Keratinocyte (primary cell): ENCODE measurements around the gene GPR137. TPM values are rescaled to one million over a fixed set of nuclear protein-coding genes. Genes with fewer than 3 reads are reported as not detected.
"Not testable (repeated sequence)": the region's sequence is repeated elsewhere in the genome, so short reads cannot be mapped to it uniquely, and the experiment has no call there.

ENCODE experiments used
- DNase-seq: peaks from one replicate; pipeline ENCODE4 v3.0.0-alpha.2; 2011; ENCODE audit warnings: low read depth, missing footprints, low spot score
- FAIRE-seq: peaks from 2 replicates; lab custom pipeline; 2011; peaks lifted over from hg19 to GRCh38; lab: Jason Lieb, UNC
- H2AFZ ChIP-seq: 2 replicates; pipeline ENCODE4 v1.6.0; 2012; ENCODE audit warnings: low read length, control low read depth, inconsistent platforms; ENCODE audit not compliant: control insufficient read depth
- H3K27ac ChIP-seq: 2 replicates; pipeline ENCODE4 v1.5.1; 2011; ENCODE audit warnings: low read length; ENCODE audit not compliant: control insufficient read depth, insufficient read depth
- H3K27me3 ChIP-seq: 3 replicates; pipeline ENCODE4 v1.6.0; 2011; ENCODE audit warnings: low read length; ENCODE audit not compliant: control insufficient read depth, insufficient read depth; ENCODE audit errors: extremely low read depth
- H3K36me3 ChIP-seq, 2 experiments: 2 replicates in 1 of 2; 3 replicates in 1 of 2; pipeline ENCODE4 v1.5.1; 2011; ENCODE audit warnings: low read length in 2 of 2, mild to moderate bottlenecking in 1 of 2; ENCODE audit not compliant: control insufficient read depth in 2 of 2, insufficient read depth in 2 of 2; ENCODE audit errors: extremely low read depth in 1 of 2
- H3K4me1 ChIP-seq: 3 replicates; pipeline ENCODE4 v1.5.1; 2011; ENCODE audit warnings: low read length; ENCODE audit not compliant: control insufficient read depth, insufficient read depth; ENCODE audit errors: extremely low read depth
- H3K4me2 ChIP-seq: 3 replicates; pipeline ENCODE4 v1.6.0; 2011; ENCODE audit warnings: low read depth, low read length; ENCODE audit not compliant: control insufficient read depth, insufficient read depth; ENCODE audit errors: extremely low read depth
- H3K4me3 ChIP-seq, 3 experiments: fragments of 200-600 bp in 1 of 3; sonication (generic) in 1 of 3; 2 replicates in 2 of 3; 3 replicates in 1 of 3; pipeline ENCODE4 v1.5.1; 2011 to 2016; ENCODE audit warnings: low read length in 3 of 3, mild to moderate bottlenecking in 3 of 3, control low read depth in 2 of 3, inconsistent platforms in 1 of 3, low read depth in 1 of 3, mixed read lengths in 1 of 3, mixed run types in 1 of 3, moderate library complexity in 1 of 3; ENCODE audit not compliant: control insufficient read depth in 2 of 3, insufficient read depth in 2 of 3; ENCODE audit errors: extremely low read depth in 1 of 3
- H3K79me2 ChIP-seq: 2 replicates; pipeline ENCODE4 v1.6.0; 2012; ENCODE audit warnings: low read length; ENCODE audit not compliant: control insufficient read depth, insufficient read depth
- H3K9ac ChIP-seq: 3 replicates; pipeline ENCODE4 v1.6.0; 2011; ENCODE audit warnings: low read length; ENCODE audit not compliant: control insufficient read depth, insufficient read depth; ENCODE audit errors: extremely low read depth
- H3K9me1 ChIP-seq: 3 replicates; pipeline ENCODE4 v1.6.0; 2011; ENCODE audit warnings: low read length; ENCODE audit not compliant: control insufficient read depth, insufficient read depth; ENCODE audit errors: extremely low read depth
- H3K9me3 ChIP-seq: 2 replicates; pipeline ENCODE4 v1.5.1; 2012; ENCODE audit warnings: low read depth, low read length; ENCODE audit not compliant: control insufficient read depth
- H4K20me1 ChIP-seq: 3 replicates; pipeline ENCODE4 v1.6.0; 2011; ENCODE audit warnings: low read length; ENCODE audit not compliant: control insufficient read depth, insufficient read depth; ENCODE audit errors: extremely low read depth
- EZH2 ChIP-seq: IDR thresholded peaks from one replicate; pipeline ENCODE4 v1.6.1; 2012; ENCODE audit warnings: inconsistent platforms, mild to moderate bottlenecking, low read length, moderate library complexity
- dilution Hi-C: fragments of 300-500 bp; cut with MboI; formaldehyde crosslinking; loops from one replicate; pipeline ENCODE4 v1.7.0; 2020; ENCODE audit warnings: low sequenced_read_pairs; ENCODE audit not compliant: extremely low pct_ligation_motif_present
- polyA plus RNA-seq, 5 experiments: library from polyadenylated mRNA; depleted of rRNA in 3 of 5; stranded (reverse) in 3 of 5; stranded (forward) in 1 of 5; unstranded in 1 of 5; fragments of >200 nt; gene quantifications; 1 replicate in 1 of 5; 2 replicates in 3 of 5; 3 replicates in 1 of 5; pipeline versions ENCODE4 v1.2.1 to v1.2.3, GENCODE V29; 2011 to 2012; ENCODE audit warnings: missing spikeins in 2 of 5, low read depth in 1 of 5, low replicate concordance in 1 of 5
- TF ChIP-seq, protein P1 (sequence below), 3 experiments: IDR thresholded peaks in 1 of 3; conservative IDR thresholded peaks in 1 of 3; optimal IDR thresholded peaks in 1 of 3; 2 replicates in 2 of 3; 3 replicates in 1 of 3; pipeline versions ENCODE3 to v1.5.1; 2011; ENCODE audit warnings: low read length in 3 of 3, mild to moderate bottlenecking in 3 of 3, moderate library complexity in 2 of 3, control low read depth in 1 of 3, inconsistent platforms in 1 of 3; ENCODE audit not compliant: insufficient read depth in 2 of 3; ENCODE audit errors: extremely low read depth in 1 of 3

Gene GPR137
- polyA plus RNA-seq, 1 donor (not counting 4 experiments of a cell fraction or from before 2014, with no cell fraction given): 6.6 TPM

DNA sequence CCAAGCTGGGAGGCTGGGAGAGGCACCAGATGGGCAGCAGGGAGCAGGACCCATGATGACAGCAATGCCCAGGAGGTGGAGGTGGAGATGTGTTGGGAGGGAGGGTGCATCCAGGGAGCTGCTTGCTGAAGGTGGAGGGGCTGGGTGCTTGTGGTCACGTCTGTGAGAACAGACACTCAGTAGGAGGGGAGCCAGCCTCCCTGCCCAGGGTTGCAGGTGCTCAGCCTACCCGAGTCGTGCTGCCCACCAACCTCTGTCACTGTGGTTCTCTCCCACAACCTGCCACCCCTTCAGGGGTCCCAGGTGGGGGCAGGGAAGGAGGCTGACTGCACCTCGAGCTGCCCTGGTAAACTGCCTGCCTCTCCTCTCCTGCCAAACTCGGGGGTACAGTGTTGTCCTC, 37.7 kb downstream of the GPR137 start:
- H3K79me2 ChIP-seq: peaks cover 21% of the 10 kb centered on the region
- peak overlapping the region; percentile 72 for H3K27ac ChIP-seq
- H3K4me2 ChIP-seq: no peak overlapping the region
- H3K4me3 ChIP-seq: no peak overlapping the region
- no peaks in the 10 kb centered on the region for H4K20me1 ChIP-seq
- dilution Hi-C loops: no loop called here
- DNase-seq: no peak
- no peaks in the 10 kb centered on the region for H3K27me3 ChIP-seq
- H3K36me3 ChIP-seq: peaks cover 19 to 21% of the 10 kb centered on the region in 2 experiments
- peaks cover 2% of the 10 kb centered on the region for H3K9me1 ChIP-seq
- no peak overlapping the region for H2AFZ ChIP-seq
- no peak overlapping the region for H3K9ac ChIP-seq
- no peaks in the 10 kb centered on the region for H3K9me3 ChIP-seq
- FAIRE-seq: no peak
- H3K4me1 ChIP-seq: peaks cover 62% of the 10 kb centered on the region
- TF ChIP-seq EZH2: no peak
- TF ChIP-seq, protein P1, sequence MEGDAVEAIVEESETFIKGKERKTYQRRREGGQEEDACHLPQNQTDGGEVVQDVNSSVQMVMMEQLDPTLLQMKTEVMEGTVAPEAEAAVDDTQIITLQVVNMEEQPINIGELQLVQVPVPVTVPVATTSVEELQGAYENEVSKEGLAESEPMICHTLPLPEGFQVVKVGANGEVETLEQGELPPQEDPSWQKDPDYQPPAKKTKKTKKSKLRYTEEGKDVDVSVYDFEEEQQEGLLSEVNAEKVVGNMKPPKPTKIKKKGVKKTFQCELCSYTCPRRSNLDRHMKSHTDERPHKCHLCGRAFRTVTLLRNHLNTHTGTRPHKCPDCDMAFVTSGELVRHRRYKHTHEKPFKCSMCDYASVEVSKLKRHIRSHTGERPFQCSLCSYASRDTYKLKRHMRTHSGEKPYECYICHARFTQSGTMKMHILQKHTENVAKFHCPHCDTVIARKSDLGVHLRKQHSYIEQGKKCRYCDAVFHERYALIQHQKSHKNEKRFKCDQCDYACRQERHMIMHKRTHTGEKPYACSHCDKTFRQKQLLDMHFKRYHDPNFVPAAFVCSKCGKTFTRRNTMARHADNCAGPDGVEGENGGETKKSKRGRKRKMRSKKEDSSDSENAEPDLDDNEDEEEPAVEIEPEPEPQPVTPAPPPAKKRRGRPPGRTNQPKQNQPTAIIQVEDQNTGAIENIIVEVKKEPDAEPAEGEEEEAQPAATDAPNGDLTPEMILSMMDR (optimal IDR thresholded peaks at IDR 0.05 in 1 of 3, IDR thresholded peaks at IDR 0.05 in 1 of 3, conservative IDR thresholded peaks at IDR 0.05 in 1 of 3; ENCODE audit: extremely low read depth in 1 of 3, insufficient read depth in 2 of 3, low read length in 3 of 3): no peak

DNA sequence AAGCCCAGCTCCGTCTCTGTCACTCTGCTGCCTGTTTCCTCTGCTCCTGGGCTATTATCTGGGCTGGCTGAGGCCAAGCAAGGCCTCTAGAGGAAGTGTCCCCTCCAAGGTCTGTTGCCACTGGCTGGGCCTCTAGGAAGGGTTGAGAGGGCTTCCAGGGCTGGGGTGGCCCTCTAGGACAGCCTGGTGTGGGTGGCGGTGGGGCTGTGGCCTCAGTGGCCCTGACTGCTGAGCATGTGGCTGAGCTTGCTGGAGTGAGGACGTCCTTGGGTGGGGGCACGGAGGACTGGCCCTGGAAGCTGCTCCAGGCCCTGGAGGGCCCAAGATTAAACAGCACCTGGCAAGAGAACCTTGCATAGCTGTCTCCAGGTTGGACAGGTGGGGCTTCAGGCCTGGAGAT, 38.3 kb downstream of the GPR137 start:
- dilution Hi-C loops, FAIRE-seq, H3K27me3 ChIP-seq, H2AFZ ChIP-seq, H3K4me3 ChIP-seq, DNase-seq, H4K20me1 ChIP-seq, H3K9me3 ChIP-seq, H3K9me1 ChIP-seq: not testable (repeated sequence)
- Histone ChIP-seq H3K4me2 (peak overlapping the region; percentile 27), H3K4me1 (peaks cover 60% of the 10 kb centered on the region), H3K36me3 (peaks cover 19 to 21% of the 10 kb centered on the region in 2 experiments), H3K79me2 (peaks cover 19% of the 10 kb centered on the region), H3K27ac (peak overlapping the region; percentile 72), H3K9ac (peak overlapping the region; percentile 33)
